HFFc6 (cell line): ENCODE results near the gene ZNF527. TPM values are rescaled to one million over a fixed set of nuclear protein-coding genes. Genes with fewer than 3 reads are reported as not detected.

ENCODE experiments used
- DNase-seq: peaks from one replicate; pipeline ENCODE4 v3.0.0-alpha.2; 2018
- H3K27ac Mint-ChIP-seq: 2 replicates; pipeline ENCODE4 v1.8.0; 2020; ENCODE audit warnings: mild to moderate bottlenecking, mixed read lengths
- H3K27me3 Mint-ChIP-seq: 2 replicates; pipeline ENCODE4 v1.8.0; 2021; ENCODE audit warnings: mild to moderate bottlenecking, moderate library complexity, mixed read lengths; ENCODE audit not compliant: insufficient read depth
- H3K36me3 Mint-ChIP-seq: 2 replicates; pipeline ENCODE4 v1.8.0; 2021; ENCODE audit warnings: low read depth, mixed read lengths
- H3K4me1 Mint-ChIP-seq: 2 replicates; pipeline ENCODE4 v1.8.0; 2020; ENCODE audit warnings: low read depth, mixed read lengths
- H3K4me3 Mint-ChIP-seq: 2 replicates; pipeline ENCODE4 v1.8.0; 2020; ENCODE audit warnings: mild to moderate bottlenecking, moderate library complexity, mixed read lengths
- H3K9me3 Mint-ChIP-seq: 2 replicates; pipeline ENCODE4 v1.8.0; 2020; ENCODE audit warnings: mild to moderate bottlenecking, mixed read lengths
- CTCF ChIP-seq: fragments of 200-600 bp; sonication (generic); IDR thresholded peaks from 2 replicates; pipeline ENCODE4 v1.5.0; 2021; ENCODE audit warnings: antibody characterized with exemption, mild to moderate bottlenecking
- long read RNA-seq: library from polyadenylated mRNA; unstranded; transcript quantifications from one replicate; pipeline ENCODE4 v2.0.0, GENCODE V29; 2019
- total RNA-seq, 6 experiments: library from RNA; stranded (reverse); fragmentation: NEBNext Ultra II Directional; extraction: Animal tissue kit (Norgen Biotek cat#: 25700); gene quantifications; 2 replicates in 1 of 6; 3 replicates in 5 of 6; pipeline ENCODE4 v1.2.3, GENCODE V29; 2021

Gene ZNF527
- 1 to 10 TPM; 2.6 to 3.7 (median 3.0) TPM for total RNA-seq
- long read RNA-seq, partial matches to known transcripts: 0 of 4 reads
- long read RNA-seq, other reads (novel, unspliced or antisense): 1 of 4 reads

GRCh38 chr19:37370880-37371661, at the start of gene ZNF527:
Gene ZNF527 (plus strand): TSS chr19:37371099. CDS start chr19:37374199, 3,100 bp downstream.
- Mint-ChIP-seq H3K9me3 (peaks cover 13% of the 10 kb centered on the region), H3K4me1 (peaks cover 15% of the 10 kb centered on the region)
- TF ChIP-seq CTCF: peak; percentile 27; the same call in 1 of the 2 replicates

GRCh38 chr19:37329686-37330085, 41.2 kb upstream of the ZNF527 start:
- peak; percentile 49; the same call in 1 of the 2 replicates for TF ChIP-seq CTCF
- DNase-seq: no peak
- no peaks in the 10 kb centered on the region; the same call in 1 of the 2 replicates for H3K27me3 Mint-ChIP-seq
- peaks cover 61% of the 10 kb centered on the region for H3K36me3 Mint-ChIP-seq
- H3K4me3 Mint-ChIP-seq: no peak overlapping the region
- no peak overlapping the region for H3K27ac Mint-ChIP-seq
- H3K9me3 Mint-ChIP-seq: peaks cover 6% of the 10 kb centered on the region; the same call in 1 of the 2 replicates
- peaks cover 6% of the 10 kb centered on the region for H3K4me1 Mint-ChIP-seq

More at GRCh38 chr19:37370880-37371661, at the start of gene ZNF527:
- Mint-ChIP-seq H3K36me3 (peaks cover 17% of the 10 kb centered on the region), H3K4me3 (peak within 1 kb of the TSS; percentile 98), H3K27ac (peak within 1 kb of the TSS; percentile 85), H3K27me3 (peaks cover 2% of the 10 kb centered on the region; the same call in 1 of the 2 replicates)
- DNase-seq: peak; percentile 96

- Mint-ChIP-seq H3K4me1 (peaks cover 19% of the 10 kb centered on the region), H3K27me3 (no peaks in the 10 kb centered on the region; the same call in 1 of the 2 replicates), H3K36me3 (peaks cover 70% of the 10 kb centered on the region), H3K27ac (no peak overlapping the region), H3K4me3 (no peak overlapping the region), H3K9me3 (peaks cover 28% of the 10 kb centered on the region)
- TF ChIP-seq CTCF: no peak
- no peak for DNase-seq
Measured at GRCh38 chr19:37332839-37333238, 38.1 kb upstream of the ZNF527 start.

GRCh38 chr19:37333457-37333856, 37.4 kb upstream of the ZNF527 start:
- no peak for DNase-seq
- Mint-ChIP-seq H3K36me3 (peaks cover 67% of the 10 kb centered on the region), H3K9me3 (peaks cover 28% of the 10 kb centered on the region), H3K4me1 (peaks cover 19% of the 10 kb centered on the region), H3K27me3 (no peaks in the 10 kb centered on the region; the same call in 1 of the 2 replicates), H3K27ac (peak overlapping the region; percentile 14; the same call in 1 of the 2 replicates), H3K4me3 (no peak overlapping the region)
- no peak for TF ChIP-seq CTCF

GRCh38 chr19:37334179-37335071, 36.5 kb upstream of the ZNF527 start:
- peaks cover 28% of the 10 kb centered on the region for H3K9me3 Mint-ChIP-seq
- H3K27ac Mint-ChIP-seq: peak overlapping the region; percentile 89
- no peak for TF ChIP-seq CTCF
- H3K4me3 Mint-ChIP-seq: peak overlapping the region; percentile 97
- peak; percentile 71 for DNase-seq
- peaks cover 71% of the 10 kb centered on the region for H3K36me3 Mint-ChIP-seq
- H3K27me3 Mint-ChIP-seq: no peaks in the 10 kb centered on the region; the same call in 1 of the 2 replicates
- peaks cover 19% of the 10 kb centered on the region for H3K4me1 Mint-ChIP-seq
